Activated CD4-positive, alpha-beta T cell treated with anti-CD3 and anti-CD28 coated beads, Interleukin-2, amount 50 U/mL, for 16 hours (primary cell): ENCODE results near the gene IL16.

ENCODE experiments used
- DNase-seq: peaks from one replicate; pipeline ENCODE4 v3.0.0-alpha.2; 2020

The IL16 gene

DNA sequence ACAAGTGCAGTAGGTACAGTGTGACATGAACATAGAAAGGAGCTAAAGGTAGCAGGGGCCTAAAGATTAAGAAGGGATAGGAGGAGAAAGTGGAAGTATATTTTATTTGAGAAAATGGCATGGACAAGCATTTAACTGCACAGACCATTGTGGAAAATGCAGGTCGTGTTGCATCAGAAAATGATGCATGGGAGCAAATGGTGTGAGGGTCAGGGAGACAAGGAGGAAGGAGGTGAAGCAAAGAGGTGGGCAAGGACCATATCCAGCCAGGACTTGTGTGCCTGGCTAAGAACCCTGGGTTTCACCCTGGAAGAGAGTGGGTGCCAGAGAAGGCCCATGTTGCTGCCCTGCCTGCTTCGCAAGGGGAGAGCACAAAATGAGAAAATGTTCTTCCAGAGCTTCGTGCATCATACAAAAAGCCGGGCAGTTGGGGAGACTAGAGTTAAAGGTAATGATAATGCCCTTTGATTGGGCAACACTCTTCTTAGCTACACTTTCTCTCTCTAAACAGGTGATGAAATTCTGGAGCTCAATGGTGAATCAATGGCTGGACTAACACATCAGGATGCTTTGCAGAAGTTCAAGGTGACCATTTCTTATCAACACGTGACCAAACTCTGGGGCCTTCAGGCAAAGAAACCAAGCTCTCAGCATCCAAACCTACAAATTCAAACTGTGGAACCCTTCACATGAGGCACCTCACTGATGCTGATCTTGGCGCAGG lies 81.8 kb downstream of the IL16 start:
- no peak for DNase-seq

DNA sequence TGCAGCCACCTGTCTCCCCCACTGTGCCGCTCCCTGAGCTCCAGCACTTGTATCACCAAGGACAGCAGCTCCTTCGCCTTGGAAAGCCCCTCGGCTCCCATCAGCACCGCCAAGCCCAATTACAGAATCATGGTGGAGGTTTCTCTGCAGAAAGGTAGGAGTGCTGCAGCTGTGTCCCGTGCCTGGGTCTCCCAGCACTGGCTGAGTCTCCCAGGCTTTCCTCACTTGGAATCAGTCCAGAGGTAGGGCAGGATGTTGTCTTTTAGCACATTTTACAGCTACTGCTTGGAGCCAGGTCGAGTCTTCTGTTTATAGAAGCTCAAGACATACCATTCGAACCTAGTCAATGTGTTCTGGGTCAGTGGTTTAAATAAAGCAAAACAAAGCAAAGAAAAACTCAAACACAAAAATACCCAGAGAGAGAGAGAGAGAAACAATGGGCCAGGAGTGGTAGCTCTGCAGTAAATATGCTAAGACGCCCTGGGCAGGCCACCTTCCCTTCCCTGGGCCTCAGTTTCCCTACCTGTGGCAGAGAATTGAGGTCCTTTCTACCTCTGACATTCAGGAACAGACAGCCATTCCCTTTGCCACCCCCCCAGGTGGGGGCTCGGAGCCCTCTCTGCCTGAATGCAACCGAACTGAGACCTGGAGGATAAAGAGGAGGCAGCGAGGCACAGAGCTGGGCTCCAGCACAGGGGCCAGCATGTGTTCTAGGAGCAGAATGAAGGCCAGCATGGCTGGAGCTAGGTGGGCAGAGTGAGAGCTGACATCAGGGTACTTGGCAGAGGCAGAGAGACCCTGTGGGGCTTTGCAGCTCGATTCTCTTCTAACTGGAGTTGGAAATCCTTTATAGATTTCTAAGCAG lies 83.2 kb downstream of the IL16 start:
- DNase-seq: no peak

DNA sequence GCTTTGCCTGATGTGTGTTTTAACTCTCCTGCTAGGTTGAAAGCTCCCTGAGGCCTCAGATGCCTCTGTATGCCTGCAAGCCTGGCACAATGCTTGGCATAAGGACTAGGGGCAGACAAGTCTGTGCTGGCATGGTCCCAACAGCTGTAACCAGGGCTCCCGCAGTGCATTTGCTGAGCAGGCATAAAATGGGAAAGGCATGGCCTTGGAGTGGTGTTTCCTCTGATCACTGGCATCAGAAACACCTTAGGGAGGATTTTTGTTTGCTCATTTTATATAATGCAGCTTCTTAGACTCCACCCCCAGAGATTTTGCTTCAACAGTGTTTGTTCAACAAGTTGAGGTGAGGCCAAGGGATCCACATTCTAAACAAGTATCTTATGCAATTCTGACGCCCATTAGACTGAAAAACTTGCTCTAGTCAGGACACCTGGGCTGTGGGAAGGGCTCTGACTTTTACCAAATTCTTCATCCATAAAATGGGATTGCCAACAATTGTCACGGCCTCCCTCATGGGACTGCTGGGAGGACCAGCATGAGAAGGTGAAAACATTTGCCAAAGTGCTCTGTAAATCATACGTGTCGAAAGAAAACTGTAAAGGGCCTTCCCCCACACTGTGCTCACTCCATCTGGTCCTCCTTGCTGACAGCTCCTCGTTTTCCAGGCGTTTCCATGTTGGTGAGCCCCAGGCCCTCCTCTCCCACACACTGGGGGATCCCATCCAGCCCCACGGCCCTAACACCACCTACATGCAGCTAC lies 84.2 kb downstream of the IL16 start:
- no peak for DNase-seq

DNA sequence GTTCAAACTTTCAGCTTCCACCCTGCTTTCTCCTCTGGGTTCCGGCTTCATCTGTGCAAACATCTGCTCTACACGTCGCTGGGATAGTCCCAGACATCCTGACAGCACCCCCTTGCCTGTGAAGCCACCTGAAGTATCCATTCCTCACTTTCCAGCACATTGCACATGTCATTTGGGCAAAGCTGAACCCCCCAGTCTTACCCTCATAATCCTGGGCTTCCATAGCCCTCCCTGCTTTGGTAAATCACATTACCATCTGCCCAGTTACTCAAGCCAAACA lies 84.7 kb downstream of the IL16 start:
- DNase-seq: no peak

DNA sequence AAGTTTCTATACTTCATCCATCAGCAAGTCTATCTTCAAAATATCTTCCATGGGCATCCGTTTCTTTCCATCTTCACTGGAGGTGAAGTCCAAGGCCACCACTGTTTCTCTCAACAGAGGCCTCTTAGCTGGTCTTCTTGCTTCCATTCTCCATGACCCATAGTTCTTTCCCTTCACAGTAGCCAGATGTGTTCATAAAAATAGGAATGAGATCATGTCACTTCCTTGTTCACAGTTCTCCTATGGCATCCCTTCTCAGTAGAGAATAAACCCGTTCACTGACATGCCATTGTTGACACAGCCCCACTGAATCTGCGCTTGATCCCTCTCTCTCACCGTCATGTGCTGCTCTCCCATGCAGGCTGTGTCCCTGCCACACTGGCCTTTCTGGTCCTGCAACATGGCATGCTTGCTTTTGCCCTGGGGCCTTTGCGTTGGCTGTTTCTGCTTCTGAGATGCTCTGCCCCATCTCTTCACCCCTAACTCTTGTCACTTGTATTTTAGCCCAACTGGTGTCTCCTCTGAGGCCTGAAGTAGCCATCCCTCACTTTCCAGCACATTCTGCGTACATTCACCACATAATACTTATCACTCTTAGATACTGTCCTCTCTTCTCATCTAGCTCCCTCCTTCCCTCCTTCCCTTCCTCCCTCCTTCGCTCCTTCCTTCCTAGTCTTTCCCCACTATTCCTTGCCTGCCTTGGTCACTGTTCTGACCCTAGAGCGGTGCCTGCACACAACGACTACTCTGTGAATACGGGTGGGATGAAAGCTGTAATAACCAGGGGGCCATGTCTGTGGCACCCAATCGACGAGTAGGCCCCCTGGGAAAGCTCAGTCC lies 85.3 kb downstream of the IL16 start:
- no peak for DNase-seq

DNA sequence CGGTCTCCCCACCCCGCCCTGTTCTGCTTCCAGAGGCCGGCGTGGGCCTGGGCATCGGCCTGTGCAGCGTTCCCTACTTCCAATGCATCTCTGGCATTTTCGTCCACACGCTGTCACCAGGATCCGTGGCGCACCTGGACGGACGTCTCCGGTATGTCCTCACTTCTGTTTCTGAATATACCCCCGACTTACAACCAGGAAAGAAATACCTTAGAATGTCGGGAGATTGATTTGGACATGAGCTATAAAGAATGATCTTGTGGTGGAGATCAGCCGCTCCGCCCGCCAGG lies 85.9 kb downstream of the IL16 start:
- DNase-seq: no peak

DNA sequence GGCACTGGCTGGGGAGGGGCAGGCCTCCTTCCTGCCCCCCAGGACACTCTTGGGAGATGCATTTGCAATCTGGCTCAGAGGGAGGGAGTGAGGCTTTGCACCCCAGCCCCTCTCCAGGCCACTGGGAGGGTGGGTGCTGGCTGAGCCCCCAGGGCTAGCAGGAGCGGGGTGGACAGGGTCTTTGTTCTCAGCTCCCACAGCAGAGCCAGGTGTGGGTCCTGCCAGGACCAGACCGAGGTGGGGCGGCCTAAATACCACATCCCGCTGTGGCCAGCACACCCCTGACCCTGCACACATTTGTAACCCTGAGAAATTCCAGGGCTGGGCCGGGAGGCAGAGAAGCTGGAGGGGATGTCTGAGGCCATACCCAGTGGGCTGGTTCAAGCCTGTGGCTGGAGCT lies 86.2 kb downstream of the IL16 start:
- no peak for DNase-seq

DNA sequence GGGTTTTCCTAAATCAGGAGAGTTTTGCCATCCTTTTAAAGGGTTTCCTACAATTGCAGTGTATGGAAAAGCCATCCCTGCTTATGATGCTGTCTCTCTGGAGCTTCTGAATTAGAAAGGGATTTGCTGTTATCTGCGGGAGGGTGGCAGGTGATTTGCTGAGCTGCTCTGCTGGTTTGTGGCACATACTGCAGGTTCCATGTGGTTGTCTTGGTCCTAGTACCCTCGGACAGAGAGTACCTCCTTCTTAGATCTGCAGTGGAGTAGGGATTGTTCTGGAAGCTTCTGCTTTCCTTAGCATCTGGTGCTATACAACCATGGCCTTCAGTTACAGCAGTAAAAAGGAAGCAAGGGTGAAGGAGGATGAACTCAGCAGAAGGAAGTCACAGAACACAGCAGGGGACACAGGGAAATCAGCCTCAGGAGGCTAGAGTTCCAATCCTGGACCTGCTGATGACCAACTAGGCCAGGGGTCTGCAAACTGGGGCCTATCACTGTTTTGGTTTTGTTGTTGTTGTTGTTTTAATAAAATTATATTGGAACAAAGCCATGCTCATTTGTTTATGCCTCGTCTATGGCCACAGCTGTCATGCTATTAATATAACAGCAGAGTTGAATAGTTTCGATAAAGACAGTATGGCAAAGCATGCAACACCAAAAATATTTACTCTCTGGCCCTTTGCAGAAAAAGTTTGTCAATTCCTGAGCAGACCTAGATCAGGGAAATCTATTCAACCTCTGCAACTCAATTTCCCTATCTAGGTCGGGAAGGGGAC lies 87.8 kb downstream of the IL16 start:
- no peak for DNase-seq

DNA sequence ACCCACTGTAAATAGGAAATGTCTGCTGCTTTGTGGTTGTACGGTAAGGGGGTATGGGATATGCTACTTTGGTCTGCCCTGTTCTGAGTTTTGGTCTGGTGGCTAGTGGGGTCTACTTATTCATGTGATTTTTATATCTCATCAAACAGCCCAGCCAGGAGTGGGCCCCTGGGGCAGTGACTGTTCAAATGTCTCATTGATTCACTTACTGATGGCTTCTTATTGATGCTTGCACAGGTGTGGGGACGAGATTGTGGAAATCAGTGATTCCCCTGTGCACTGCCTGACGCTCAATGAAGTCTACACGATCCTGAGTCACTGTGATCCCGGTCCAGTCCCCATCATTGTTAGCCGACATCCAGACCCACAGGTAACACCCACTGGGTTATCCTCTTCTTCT lies 88.8 kb downstream of the IL16 start:
- no peak for DNase-seq

DNA sequence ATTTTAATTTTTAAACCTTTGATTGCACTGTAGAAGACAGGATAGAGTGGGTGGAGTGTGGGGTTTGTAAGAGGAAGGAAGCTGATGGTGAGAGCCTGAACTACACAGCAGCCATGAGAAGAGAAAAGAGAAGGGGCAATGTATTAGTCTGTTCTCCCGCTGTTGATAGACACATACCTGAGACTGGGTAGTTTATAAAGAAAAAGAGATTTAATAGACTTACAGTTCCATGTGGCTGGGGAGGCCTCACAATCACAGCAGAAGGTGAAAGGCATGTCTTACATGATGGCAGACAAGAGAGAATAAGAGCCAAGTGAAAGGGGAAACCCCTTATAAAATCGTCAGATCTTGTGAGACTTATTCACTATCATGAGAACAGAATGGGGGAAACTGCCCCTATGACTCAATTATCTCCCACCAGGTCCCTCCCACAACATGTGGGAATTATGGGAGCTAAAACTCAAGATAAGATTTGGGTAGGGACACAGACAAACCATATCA lies 90.0 kb downstream of the IL16 start:
- no peak for DNase-seq

DNA sequence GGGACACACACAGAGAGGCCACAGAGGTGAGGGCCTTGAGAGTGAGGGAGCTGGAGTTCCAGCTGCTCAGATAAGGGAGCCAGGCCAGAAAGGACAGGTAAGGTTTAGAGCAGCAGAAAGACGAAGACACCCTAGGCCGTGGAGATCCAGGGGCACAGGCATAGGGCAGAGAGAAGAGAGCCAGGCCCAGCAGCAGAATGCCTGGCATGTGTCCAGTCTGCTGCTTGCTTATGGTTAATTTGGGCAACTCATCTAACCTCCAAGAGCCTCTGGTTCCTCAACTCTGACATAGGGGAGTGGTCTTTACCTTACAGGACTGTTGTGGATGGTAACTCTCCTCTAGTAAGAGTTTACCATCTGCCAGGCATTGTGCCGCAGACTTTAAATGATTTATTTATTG lies 91.4 kb downstream of the IL16 start:
- no peak for DNase-seq

DNA sequence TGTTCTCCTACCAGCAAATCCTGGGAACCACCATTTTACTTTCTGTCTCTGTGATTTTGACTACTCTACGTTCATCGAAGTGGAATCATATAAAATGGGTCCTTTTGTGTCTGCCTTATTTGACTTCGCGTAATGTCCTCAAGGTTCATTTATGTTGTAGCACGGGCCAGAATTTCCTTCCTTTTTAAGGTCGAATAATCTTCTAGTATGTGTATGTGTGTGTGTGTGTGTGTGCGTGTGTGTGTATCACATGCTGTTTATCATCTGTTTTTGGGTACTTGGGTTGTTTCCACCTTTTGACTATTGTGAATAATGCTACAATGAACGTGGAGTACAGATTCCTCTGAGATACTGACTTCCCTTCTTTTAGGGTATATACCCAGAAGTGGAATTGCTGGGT lies 91.9 kb downstream of the IL16 start:
- DNase-seq: no peak

DNA sequence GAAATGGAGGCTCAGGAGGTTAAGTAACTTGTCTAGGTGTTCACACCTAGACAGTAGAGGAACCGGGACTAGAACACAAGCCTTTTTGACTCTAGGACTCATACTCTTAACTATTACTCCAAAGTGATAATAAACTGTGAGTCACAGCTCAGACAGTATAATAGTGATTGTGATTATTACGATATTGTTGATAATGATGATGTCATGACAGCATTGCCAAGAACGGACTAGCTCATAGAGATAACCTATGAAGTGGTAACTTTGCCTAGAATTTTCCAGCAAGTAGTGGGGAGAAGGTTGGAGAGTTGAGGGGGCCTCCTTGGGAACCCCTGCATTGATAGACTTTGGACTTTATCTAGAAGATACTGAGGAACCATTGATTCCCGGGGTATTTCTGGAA lies 93.2 kb downstream of the IL16 start:
- no peak for DNase-seq

DNA sequence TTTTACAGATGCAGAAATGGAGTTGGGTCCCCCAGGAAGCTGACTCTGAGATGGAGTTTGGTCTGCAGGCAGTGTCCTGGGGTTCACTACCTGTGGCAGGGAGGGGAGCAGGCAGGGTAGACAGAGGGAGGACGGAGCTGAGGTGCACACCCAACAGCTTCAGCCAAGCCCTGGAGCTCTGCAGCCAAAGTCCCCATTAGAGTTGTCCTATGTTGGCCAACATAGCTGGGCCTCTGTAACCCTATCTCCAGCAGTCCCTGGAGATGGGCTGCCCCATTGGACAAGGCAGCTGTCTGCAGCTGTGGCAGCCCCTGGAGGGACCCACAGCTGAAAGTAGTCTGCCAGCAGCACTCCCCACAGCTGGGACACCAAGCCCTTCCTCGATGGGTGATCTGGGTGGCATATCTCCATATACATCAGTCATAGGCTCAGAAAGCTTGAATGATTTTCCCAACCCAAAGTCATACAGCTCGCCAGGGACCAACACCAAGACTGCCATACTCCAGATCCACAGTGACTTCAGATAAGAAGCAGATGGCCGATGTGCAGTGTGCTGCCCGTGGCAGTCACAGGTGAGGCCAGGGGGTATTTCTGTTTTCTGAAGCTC lies 95.3 kb downstream of the IL16 start:
- DNase-seq: no peak

DNA sequence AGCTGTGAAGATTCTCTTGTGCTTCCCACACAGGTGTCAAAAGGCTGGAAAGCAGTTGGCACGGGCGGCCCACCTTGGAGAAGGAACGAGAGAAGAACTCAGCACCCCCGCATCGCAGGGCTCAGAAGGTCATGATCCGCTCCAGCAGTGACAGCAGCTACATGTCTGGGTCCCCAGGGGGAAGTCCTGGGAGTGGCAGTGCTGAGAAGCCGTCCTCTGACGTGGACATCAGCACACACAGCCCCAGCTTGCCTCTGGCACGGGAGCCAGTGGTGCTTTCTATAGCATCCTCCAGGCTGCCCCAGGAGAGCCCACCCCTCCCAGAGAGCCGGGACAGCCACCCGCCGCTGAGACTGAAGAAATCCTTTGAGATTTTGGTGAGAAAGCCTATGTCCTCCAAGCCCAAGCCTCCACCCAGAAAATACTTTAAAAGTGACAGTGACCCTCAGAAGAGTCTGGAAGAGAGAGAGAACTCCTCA lies 95.9 kb downstream of the IL16 start:
- DNase-seq: no peak

DNA sequence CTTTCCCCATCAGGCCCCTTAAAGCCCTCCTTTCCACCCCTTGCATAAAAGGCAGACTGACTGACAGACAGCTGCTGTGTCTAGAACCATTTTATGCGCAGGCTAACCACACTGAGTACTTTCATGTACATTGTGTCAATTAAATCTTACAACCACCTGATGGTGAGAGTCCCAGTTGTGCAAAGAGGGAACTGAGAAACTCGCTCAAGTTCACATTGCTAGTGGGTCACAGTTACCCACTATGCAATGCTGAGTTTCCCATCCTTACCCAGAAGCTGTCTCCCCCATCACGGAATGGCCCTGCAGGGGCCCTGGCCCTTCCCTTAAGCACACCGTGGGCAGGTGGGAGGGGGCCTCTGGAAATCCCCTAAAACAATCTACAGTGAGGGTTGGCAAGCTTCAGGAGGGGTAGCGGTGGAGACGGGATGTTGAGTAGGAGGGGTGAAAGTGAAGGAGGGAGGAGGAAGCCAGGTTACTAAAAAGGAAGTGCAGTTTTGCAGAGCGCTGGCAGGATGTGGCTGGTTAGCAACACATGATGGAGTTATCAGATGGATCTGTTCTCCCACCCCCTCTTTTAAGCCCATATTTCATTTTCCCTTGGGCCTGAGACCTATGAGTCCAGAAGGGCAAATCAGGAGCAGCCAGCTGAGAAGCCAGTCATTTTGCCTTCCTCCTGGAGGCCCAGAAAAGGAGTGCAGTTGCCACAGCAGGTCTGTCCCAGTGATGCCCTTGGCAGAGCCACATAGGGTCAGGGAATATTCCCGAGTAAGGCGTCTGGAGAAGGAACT lies 97.2 kb downstream of the IL16 start:
- DNase-seq: peak; percentile 89

DNA sequence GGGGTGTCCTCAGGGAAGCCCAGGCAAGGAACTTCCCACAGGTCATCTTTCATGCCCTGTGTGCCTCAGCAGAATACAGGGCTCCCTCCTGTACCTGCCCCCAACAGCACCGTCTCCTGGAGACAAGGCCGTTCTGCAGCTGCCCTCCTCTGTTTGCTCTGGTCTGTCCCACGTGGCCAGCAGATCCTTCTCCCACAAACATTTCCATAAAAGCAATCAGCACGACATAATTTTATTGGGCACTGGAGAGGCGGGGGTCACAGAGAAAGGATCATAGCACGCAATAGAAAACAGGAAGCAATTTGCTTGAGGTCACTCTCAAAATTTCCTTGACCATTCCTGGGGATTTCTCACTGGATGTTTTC lies 97.8 kb downstream of the IL16 start:
- no peak for DNase-seq

DNA sequence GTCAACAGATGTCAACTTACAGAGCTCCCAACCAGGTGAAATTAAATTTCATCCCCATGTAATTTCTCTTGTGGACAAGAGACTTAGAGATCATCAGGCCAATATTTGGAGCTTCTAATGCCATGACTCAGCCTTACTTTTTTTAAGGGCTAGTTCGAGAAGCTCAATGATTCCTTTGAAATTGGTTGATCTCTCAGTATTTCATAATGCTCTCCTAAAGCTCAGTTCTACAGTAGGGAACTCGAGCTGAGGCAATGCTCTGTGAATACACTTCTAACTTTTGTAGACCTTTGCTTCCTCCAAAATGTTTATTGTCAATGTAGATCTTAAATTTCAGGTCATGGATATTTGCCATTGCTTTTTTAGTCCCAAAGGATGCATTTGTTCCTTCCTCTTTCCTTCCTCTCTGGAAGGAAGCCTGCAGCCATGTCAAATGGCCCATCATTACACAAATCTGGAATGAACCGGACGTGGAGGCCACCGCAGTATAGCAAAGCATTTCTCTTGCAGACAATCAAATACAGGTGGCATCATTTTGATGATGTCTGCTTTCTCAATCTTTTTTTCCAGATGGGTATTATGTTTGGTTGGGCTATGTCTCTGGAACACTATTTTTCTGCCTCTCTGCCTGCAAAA lies 98.9 kb downstream of the IL16 start:
- no peak for DNase-seq

DNA sequence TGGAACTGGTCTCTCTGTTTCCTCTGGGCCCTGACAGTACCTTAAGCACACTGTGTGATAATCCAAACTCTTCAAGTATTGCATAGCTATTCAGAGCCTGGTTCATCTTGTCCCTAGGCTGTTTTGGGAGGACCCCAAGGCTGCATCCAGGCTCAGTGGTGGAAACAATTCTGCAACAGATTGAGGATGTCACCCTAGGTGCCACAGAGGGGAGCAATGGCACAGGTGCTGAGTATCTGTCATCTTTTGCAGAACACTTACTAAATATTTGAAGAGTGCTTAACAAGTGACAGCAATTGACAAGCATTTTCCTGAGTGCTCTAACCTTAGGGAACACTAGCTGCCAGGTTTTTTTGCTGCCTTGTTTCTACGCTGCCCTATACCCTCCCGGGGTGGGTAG lies 99.5 kb downstream of the IL16 start:
- no peak for DNase-seq

DNA sequence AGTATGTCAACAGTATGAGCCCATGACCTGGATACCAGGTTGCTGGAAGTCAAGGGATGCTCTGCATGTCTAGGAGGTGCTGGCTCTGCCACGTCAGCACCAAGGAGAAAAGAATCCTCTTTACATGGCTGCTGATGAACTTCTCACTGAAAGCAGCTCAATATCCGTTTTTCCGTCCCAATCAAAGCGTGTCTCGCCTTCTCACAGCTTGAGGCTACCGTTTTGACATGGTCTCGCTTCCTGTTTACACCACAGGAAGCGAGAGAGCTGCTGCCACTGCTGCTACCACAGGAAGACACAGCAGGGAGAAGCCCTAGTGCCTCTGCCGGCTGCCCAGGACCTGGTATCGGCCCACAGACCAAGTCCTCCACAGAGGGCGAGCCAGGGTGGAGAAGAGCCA lies 100.0 kb downstream of the IL16 start:
- DNase-seq: peak; percentile 94
